ENCODE results near the gene AMY1C.
"Not testable (repeated sequence)": the region's sequence is repeated elsewhere in the genome, so short reads cannot be mapped to it uniquely, and the experiment has no call there.

AMY1C gene

DNA sequence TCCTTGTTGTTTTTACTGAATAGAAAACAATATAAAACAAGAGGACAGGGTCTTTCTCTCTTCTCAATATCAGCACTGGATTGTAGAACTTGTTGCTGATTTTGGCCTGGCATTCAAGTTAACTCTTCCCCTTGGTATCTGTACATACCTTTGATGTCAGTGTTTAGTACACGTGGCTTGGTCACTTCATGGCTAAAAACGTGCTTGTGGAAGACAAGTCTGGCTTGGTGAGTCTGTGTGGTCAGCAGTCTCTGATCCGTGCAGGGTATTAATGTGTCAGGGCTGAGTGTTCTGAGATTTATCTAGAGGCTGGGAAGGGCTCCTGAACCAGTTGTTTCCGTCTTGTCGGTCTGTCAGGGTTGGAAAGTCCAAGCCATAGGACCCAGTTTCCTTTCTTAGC lies at the start of gene AMY1C:
Gene AMY1C, plus strand, starts transcription at position 301 of the 400 bp plus-strand sequence. CDS start 572 bp downstream, outside the sequence.
- not testable (repeated sequence) for DNase-seq

DNA sequence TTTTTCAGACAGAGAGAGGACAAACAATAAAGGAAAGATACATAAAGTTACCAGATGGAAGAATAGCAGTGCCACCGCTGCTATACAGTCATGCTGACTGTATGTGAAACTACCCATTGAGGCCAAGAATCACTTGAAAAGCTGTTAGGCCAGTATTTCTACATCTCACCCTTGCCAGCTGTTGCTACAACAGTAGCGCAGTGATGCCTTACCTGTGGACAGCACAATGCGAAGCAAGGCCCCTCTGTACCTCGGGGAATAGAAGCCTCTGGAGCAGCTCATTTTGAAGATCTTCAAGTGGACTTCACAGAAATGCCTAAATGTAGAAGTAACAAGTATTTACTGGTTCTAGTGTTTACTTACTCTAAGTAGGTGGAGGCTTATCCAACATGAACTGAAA lies 49.0 kb upstream of the AMY1C start:
- DNase-seq: not testable (repeated sequence)

- DNase-seq: not testable (repeated sequence)
Observed at GRCh38 chr1:103701256-103701655, 48.4 kb upstream of the AMY1C start.

GRCh38 chr1:103707670-103708069 lies 42.0 kb upstream of the AMY1C start:
- DNase-seq: not testable (repeated sequence)

DNA sequence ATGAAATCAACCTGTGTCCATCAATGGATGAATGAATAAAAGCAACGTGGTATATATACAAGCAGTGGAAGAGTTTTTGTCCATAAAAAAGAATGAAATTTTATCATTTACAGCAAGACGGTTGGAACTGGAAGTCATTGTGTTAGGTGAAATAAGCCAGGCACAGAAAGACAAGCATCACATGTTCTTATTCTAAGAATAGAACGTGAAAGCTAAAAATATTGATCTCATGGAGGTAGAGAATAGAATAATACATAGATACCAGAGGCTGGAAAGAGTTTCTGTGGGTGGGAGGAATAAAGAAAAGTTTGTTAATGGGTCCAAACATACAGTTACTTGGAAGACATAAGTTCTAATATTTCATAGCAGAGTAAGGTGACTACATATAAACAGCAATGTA lies 39.3 kb upstream of the AMY1C start:
- not testable (repeated sequence) for DNase-seq

DNA sequence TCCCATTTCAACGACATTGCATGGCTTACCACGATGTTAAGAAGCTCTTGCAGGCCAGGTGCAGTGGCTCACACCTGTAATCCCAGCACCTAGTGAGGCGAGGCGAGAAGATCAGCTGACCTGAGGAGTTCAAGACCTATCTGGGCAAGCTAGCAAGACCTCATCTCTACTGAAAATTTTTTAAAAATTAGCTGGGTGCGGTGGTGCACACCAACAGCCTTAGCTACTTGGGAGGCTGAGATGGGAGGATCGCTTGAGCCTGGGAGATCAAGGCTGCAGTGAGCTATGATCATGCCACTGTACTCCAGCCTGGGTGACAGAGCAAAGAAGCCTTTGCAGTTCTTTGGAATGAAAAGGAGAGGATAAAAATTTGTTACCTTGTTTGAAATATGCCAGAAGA lies 32.3 kb upstream of the AMY1C start:
- DNase-seq: not testable (repeated sequence)

DNA sequence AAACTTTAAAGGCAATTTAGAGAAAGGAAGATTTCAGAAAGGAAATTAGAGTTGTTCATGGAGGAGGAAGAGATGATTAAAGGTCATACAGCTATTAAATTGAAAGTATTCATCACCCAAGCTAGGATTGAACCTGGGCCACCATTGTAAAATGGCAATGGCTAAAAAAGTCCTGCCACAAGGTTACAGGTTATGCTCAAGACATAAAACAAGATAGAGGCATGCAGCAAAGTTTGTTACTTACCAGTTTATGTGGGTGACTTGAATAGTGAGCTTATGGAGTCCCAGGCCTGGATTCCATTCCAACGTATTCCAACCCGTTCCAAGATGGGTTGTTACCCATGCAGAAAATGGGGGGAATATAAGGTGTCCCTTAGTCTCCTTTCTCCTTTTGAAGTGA lies 28.2 kb upstream of the AMY1C start:
- not testable (repeated sequence) for DNase-seq

GRCh38 chr1:103735334-103735733 lies 14.4 kb upstream of the AMY1C start:
- not testable (repeated sequence) for DNase-seq

DNA sequence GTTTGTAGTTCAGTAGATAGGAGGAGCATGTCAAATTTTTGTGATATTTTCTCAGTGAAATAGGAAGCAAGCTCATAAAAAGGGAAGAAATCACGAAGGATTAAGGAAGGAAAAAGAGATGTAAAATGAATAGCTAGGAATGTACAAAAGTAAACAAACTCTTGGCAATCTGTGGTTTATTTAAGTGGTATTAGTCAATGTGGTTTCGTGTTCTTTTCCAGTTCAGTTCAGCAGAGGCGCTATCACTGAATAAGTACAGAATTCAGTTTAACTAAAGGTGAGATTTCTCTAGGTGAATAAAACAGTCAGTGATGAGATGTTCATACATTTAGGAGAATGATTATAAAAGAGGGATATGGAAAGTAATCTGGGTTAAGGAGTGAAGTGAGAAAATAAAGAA lies 11.7 kb upstream of the AMY1C start:
- not testable (repeated sequence) for DNase-seq

DNA sequence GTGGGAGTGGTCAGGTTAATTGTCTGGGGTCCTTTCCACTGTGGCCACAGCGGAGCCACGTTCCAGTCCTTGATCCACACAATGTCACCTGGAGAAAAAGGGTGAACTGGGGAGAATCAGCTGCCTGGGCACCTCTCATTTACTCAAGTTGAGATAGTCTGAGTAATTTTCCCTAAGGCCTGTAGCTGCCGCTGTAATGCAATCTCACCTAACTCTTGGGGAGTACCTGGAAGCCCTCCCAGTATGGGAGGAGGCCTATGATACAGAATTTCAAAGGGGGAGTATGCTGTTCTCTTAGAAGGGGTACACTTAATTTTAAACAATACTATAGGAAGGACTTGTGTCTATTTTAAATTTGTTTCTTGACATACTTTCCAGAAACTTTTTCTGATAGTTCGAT lies 5.2 kb upstream of the AMY1C start:
- DNase-seq: not testable (repeated sequence)

GRCh38 chr1:103745040-103745439 lies 4.7 kb upstream of the AMY1C start:
- not testable (repeated sequence) for DNase-seq

DNA sequence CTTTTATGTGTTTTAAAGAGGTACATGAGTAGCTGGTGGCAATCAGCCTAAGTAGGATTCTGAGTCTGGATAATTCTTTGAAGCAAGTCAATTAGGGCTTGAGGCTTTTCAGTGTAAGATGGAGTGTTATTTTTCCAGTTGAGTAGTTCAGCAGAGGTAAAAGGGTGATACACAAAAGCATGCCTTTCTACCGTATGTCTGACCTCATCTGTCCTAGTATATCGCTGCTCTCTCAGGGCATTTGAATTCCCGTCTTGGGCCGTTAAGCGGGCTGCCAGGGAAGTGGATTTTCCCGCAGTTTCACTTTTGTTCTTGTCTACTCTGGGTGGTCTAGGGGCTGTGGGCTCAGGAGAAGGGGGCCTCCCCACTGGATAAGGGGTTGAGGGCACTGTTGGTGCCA lies 1.4 kb upstream of the AMY1C start:
- not testable (repeated sequence) for DNase-seq

DNA sequence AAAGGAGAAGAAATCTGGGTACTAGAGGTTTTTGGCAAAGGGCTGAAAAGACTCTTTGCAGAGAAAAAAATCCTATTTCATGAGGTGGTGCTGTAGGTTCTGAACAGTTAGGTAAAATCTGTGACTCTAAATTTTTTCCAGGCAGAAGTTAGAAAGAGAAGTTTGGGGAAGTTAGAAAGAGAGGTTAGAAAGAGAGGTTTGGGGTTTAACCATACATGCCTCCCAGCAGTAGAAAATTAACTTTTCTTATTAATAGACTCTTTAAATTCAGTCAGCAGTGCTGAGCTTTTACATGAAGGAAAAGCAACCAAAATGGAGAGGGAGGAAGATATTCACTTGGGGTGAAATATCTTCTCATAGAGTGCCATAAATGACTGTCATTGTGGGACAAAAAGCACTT lies 12.2 kb downstream of the AMY1C start:
- peak; percentile 39 for DNase-seq

- DNase-seq: no peak
Observed at GRCh38 chr1:103779932-103780331, 30.2 kb downstream of the AMY1C start.

- DNase-seq: peak; percentile 59
Observed at GRCh38 chr1:103783944-103784377, 34.3 kb downstream of the AMY1C start.

GRCh38 chr1:103788377-103788776 lies 38.7 kb downstream of the AMY1C start:
- DNase-seq: peak; percentile 36

- no peak for DNase-seq
Observed at GRCh38 chr1:103790172-103790571, 40.5 kb downstream of the AMY1C start.
